ENCODE measurements around the gene SMAP1.

DNA sequence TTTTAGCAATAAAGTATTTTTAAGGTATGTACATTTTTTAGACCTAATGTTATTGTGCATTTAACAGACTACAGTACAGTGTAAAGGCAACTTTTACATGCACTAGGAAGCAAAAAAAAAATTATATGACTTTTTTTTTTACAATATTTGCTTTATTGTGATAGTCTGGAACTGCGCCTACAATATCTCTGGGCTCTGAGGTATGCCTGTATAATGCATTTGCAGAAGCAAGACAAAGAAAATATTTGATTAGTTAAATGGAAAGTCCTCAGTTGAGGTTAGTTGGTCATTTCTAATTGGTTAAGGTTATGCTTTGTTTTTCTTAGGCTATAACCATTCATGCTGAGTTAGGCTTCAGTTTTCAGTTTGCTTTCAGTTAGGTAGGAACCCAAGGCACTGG, 46.9 kb upstream of the SMAP1 start:
- TF ChIP-seq EZH2 (IDR thresholded peaks at IDR 0.05; ENCODE audit: insufficient read depth, poor library complexity, severe bottlenecking) (no peak), EZH2phosphoT487 (IDR thresholded peaks at IDR 0.05; ENCODE audit: insufficient read depth, low read depth) (no peak)

Data from GM23248 (cell line).